Hepatic stellate cell (primary cell): ENCODE data around the gene UCP2.
A peak's percentile ranks its signal among the peaks of the same experiment; 100 is the strongest.

Experiments used
- DNase-seq: peaks from one replicate; pipeline ENCODE4 v3.0.0; 2011; ENCODE audit warnings: low spot score

The UCP2 gene

GRCh38 chr11:73982595-73982989 is at the start of gene UCP2:
TSS of gene UCP2 (minus strand) at chr11:73982843. CDS start at chr11:73978378, 4,465 bp downstream.
- peak; percentile 90 for DNase-seq

- no peak for DNase-seq
Observed at GRCh38 chr11:74030723-74031676, 48.4 kb upstream of the UCP2 start.

GRCh38 chr11:74025467-74026166 is 43.0 kb upstream of the UCP2 start:
- DNase-seq: peak; percentile 36

DNA sequence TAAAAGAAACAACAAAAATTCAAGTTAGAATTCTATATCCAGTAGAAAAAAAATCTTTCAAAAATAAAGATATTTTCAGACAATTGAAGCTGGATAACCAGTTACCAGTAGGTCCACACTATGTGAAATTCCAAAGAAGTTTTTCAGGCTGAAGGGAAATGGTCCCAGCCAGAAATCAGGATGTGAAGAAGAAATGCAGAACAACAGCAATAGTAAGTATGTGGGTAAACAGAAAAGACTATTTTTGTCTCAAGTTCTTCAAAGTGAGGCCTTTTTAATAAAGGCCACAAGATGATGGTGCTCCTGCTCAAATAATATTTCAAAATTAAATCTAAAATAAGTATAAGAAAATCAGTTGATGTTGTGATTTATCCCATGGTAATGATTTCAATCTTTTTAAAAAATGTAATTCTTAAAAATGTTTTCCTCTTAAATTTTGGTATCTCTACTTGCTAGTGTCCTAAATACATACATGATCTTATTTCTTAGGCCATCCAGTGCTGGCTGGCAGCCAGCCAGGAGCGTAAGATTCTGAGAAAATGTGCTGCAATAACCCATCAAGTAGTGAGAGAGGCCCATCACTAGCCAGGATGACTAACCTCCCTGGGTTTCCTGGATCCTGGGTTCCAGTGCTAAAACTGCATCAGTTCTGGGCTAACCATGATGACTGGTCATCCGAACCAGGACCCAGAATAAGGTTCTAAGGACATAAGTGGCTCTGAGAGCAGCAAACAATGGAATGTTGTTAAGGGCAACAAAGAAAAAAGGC is 41.8 kb upstream of the UCP2 start:
- DNase-seq: peak; percentile 55

- no peak for DNase-seq
Observed at GRCh38 chr11:74023276-74023675, 40.6 kb upstream of the UCP2 start.

- no peak for DNase-seq
Observed at GRCh38 chr11:74022546-74022945, 39.9 kb upstream of the UCP2 start.

- no peak for DNase-seq
Observed at GRCh38 chr11:74021998-74022397, 39.4 kb upstream of the UCP2 start.

DNA sequence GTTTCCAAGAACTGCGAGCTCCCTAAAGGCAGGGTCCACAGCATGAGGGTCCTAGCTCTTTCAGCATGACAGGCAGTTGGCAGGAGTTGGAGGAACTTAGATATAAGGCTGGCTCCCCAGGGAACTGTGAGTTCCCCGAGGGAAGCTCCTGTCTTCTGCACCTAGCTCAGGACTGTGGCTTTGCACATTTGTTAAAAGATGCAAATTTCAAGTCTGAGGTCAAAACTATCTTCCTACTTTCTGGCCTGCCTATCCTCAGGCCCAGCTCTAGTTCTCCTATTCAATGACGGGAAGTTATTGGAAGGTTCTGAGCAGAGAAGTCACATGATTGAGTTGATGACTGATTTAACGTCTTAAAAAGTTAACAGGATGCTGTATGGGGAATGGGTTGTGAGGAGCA is 37.9 kb upstream of the UCP2 start:
- no peak for DNase-seq

DNA sequence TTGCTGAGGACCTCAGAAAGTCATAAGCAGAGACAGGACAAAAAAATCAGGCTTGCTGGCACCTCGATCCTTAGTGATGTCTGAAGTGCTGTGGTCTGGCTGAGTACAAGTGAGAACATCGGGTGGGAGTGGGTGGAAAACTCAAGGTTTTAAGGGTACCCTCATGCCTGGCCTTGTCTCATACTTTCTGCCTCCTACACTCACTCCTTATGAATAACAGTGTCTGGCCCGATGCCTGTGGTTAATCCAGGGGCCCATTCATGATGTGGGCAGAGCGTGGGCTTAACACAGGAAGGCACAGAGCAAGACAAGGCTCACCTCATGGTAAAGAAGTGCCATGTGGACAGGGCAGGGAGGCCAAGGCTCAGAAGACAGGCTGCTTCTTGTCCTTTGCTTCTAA is 37.2 kb upstream of the UCP2 start:
- DNase-seq: no peak

DNA sequence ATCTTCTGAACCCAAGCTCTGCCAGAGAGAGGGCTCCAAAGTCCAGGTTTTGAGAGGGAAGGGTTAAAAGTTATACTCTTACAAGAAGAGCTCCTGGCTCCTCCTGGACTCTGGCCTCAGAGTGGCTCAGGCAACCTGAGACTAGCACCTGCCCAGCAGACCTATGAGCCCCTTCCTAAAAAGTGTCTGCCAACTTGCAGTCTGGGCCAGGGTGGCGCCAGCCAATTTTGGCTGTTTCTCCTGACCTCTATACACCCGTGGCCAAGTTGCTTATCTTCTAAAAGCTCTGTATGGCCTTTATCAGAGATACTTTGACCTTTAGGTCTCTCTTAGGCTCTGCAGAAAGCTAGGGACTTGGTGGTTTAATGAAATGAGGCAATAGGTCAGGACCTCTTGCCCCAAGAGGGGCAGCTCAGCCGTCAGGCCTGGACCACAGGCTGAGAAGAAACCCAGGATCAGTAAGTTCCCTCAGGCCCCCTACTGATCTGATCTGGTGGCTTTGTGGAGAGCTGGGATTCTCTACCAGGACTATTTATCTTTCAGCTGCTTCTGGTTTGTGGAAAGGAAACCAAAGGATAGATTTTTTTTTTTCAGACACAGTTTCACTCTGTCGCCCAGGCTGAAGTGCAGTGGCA is 36.6 kb upstream of the UCP2 start:
- no peak for DNase-seq

- peak; percentile 68 for DNase-seq
Observed at GRCh38 chr11:74018331-74019005, 35.8 kb upstream of the UCP2 start.

GRCh38 chr11:74017631-74018030 is 35.0 kb upstream of the UCP2 start:
- no peak for DNase-seq

DNA sequence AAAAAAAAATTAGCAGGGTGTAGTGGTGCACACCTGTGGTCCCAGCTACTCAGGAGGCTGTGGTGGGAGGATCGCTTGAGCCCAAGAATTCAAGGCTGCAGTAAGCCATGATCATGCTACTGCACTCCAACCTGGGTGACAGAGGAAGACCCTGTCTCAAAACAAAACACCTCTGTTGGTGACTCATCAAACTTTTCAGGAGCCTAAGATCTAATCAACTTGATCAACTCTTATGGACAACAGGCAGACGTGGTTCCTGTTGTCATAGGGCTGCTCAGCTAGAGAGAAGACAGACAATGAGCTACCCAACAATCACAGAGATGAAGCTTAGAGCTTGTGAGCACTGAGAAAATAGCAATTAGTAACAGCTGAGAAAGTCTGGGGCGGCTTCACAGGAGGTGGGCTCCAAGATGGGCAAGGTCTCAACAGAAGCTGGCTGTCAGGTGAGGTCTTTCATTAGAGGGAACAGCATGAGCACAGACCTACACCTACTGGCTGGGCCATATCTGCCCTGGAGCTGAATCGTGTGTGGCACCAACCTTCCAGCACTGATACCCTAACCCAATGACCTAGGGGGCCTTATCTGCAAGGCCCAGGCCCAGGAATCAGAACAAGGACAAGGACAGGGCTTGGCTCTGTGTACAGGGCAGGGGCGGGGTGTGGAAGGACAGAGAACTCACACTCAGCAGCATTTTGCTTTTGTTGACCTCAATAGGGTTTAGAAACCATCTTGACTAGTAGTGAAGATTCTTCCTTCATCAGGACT is 33.5 kb upstream of the UCP2 start:
- DNase-seq: no peak

DNA sequence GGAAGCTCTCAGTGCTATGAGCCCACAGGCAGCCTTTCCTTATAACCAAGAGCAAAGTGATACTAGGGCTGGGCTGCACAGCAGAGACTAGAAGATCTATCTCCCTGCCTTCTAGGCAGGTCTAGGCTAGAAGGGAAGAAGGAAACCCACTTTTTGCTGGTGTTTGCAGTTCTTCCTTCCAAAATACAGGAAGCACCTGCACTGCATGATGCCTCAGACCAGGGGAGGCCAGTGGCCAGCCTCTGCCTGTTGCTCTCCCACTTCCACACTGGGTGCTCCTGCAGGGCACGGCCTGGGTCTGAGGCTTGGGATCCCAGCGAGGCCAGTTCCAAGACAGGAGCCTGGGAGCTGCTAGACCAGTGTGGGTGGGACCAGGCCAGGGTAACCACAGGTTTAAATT is 32.2 kb upstream of the UCP2 start:
- no peak for DNase-seq

DNA sequence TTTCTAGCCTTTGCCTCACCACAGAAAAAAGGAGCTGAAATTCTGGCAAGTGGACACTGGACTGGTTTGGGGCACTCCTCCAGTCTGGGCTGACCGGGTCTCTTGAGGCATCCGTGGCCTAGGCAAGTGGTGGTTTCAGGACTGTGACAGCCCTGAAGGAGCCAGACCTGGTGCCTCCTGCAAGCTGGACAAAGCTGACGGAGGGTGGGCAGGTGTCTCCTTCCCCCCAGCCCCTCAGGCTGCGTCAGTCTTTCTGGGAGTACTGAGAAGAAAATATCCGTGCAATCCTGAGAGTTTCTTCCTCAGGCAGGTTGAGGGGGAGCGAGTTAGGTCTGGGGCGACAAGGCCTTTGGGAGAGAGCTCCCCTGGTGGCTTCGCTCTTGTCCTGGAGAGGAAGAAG is 30.5 kb upstream of the UCP2 start:
- no peak for DNase-seq

DNA sequence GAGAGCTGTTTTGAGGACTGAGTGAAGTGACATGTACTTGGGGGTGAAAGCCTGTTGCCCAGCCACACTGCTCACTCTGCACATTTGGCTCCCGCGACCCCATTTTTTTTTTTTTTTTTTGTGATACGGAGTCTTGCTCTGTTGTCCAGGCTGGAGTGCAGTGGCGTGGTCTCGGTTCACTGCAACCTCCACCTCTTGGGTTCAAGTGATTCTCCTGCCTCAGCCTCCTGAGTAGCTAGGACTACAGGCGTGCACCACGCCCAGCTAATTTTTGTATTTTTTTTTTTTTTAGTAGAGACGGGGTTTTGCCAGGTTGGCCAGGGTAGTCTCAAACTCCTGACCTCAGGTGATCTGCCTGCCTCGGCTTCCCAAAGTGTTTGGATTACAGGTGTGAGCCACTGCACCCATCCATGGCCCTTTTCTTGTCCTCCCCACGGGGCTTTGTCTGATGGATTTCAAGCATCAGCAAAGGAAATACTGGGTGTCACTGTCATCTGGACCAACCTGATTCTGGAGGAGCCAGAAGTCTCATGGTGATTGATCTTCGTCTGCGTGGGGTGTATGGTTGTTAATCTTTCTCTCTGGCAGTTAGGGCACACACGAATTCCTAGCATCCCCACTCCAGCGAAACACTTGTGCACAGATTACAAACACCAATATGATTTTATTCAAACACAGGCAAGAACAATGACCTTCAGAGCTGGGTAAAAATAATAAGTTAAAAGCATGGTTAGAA is 29.6 kb upstream of the UCP2 start:
- DNase-seq: no peak

GRCh38 chr11:74011360-74012073 is 28.9 kb upstream of the UCP2 start:
- peak; percentile 55 for DNase-seq

GRCh38 chr11:74010306-74011300 is 28.0 kb upstream of the UCP2 start:
- DNase-seq: no peak
